GM23248 (cell line): Measurements from ENCODE around the gene TAS2R41.

Source experiments
- EZH2 ChIP-seq: fragments of 200-600 bp; sonication (generic); IDR thresholded peaks from 2 replicates; pipeline ENCODE4 v1.6.1; 2018; ENCODE audit warnings: antibody characterized with exemption, mild to moderate bottlenecking; ENCODE audit not compliant: insufficient read depth, poor library complexity, severe bottlenecking
- EZH2phosphoT487 ChIP-seq: fragments of 200-600 bp; sonication (generic); IDR thresholded peaks from 2 replicates; pipeline ENCODE4 v1.6.1; 2018; ENCODE audit warnings: antibody characterized with exemption, moderate library complexity, mild to moderate bottlenecking, low read depth; ENCODE audit not compliant: insufficient read depth

- no peak for TF ChIP-seq EZH2phosphoT487
- no peak for TF ChIP-seq EZH2
These were observed 19.4 kb upstream of the TAS2R41 start for GRCh38 chr7:143458263-143458662.
